SK-N-SH treated with all-trans-retinoic acid at 6 μM for 48 hours (cell line): ENCODE measurements around the gene RETREG1.

Experiments used
- ESRRG ChIP-seq: fragments of 250-450 bp; sonication (Bioruptor Pico); IDR thresholded peaks from 2 replicates; pipeline ENCODE4 v1.6.1; 2021; ENCODE audit warnings: mild to moderate bottlenecking
- TOX ChIP-seq: fragments of 250-450 bp; sonication (Bioruptor Pico); IDR thresholded peaks from 2 replicates; pipeline ENCODE4 v1.8.0; 2021; ENCODE audit warnings: mild to moderate bottlenecking, moderate library complexity, borderline replicate concordance
- TF ChIP-seq, protein P1 (sequence below): fragments of 250-450 bp; sonication (Bioruptor Pico); IDR thresholded peaks from 2 replicates; pipeline ENCODE4 v1.8.0; 2020; ENCODE audit warnings: mild to moderate bottlenecking, moderate library complexity, borderline replicate concordance

DNA sequence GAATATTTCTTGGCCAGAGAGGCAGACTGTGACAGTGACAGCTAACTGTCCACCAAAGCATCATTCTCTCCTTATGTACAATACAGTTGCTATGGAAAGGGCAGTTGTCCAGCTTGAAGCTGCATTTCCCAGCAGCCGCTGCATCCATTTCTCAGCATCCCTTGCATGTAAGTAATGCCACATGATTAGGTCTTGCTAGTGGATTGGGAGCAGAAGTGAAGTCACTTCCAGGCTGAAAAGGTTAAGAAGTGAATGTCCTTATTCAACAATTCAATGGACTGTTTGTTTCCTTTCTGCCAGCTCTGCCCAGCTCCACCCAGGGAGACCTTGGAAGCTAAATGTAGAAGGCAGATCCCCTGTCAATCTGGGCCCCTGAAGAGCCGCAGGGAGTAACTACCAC, 26.1 kb upstream of the RETREG1 start:
- TF ChIP-seq, protein P1, sequence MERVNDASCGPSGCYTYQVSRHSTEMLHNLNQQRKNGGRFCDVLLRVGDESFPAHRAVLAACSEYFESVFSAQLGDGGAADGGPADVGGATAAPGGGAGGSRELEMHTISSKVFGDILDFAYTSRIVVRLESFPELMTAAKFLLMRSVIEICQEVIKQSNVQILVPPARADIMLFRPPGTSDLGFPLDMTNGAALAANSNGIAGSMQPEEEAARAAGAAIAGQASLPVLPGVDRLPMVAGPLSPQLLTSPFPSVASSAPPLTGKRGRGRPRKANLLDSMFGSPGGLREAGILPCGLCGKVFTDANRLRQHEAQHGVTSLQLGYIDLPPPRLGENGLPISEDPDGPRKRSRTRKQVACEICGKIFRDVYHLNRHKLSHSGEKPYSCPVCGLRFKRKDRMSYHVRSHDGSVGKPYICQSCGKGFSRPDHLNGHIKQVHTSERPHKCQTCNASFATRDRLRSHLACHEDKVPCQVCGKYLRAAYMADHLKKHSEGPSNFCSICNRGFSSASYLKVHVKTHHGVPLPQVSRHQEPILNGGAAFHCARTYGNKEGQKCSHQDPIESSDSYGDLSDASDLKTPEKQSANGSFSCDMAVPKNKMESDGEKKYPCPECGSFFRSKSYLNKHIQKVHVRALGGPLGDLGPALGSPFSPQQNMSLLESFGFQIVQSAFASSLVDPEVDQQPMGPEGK (CRISPR knock-in tag) = no peak
- TF ChIP-seq TOX (CRISPR knock-in tag) (no peak), ESRRG (CRISPR knock-in tag) (no peak)
